IPS-18a (cell line): Measurements from ENCODE around the gene IQCM.

Experiments used
- H3K27ac ChIP-seq: one replicate; pipeline ENCODE4 v1.5.1; 2013; ENCODE audit warnings: low read length
- H3K27me3 ChIP-seq: one replicate; pipeline ENCODE4 v1.6.1; 2013; ENCODE audit warnings: mild to moderate bottlenecking, low read length; ENCODE audit not compliant: control insufficient read depth, insufficient read depth
- H3K36me3 ChIP-seq: one replicate; pipeline ENCODE4 v1.6.1; 2013; ENCODE audit warnings: low read depth, low read length; ENCODE audit not compliant: control insufficient read depth
- H3K4me1 ChIP-seq: one replicate; pipeline ENCODE4 v1.6.1; 2013; ENCODE audit warnings: low read depth, low read length; ENCODE audit not compliant: control insufficient read depth
- H3K4me3 ChIP-seq: one replicate; pipeline ENCODE4 v1.5.1; 2013; ENCODE audit warnings: low read length
- H3K9ac ChIP-seq: one replicate; pipeline ENCODE4 v1.6.1; 2013; ENCODE audit warnings: mild to moderate bottlenecking, low read length, moderate library complexity
- H3K9me3 ChIP-seq: one replicate; pipeline ENCODE4 v1.6.1; 2013; ENCODE audit warnings: low read depth, low read length; ENCODE audit not compliant: control insufficient read depth

The IQCM gene

DNA sequence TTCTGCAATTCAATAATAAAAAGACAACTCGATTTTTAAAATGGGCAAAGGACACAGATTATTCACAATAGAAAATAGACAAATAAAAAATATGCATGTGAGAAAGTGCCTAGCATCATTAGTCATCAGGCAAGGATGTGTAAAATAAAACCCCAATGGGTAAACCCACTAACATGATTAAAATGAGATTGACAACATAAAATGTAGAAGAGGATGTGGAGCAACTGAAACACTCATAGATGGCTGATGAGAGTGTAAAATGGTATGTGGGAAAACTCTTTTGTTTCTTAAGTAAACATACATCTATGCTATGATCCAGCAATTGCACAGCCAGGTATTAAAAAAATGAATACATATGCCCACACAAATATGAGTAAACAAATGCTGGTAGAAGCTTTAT lies 177.6 kb downstream of the IQCM start:
- Histone ChIP-seq H3K9me3 (no peaks in the 10 kb centered on the region), H3K27ac (no peak overlapping the region), H3K36me3 (no peaks in the 10 kb centered on the region), H3K4me1 (no peaks in the 10 kb centered on the region), H3K9ac (no peak overlapping the region), H3K4me3 (no peak overlapping the region), H3K27me3 (no peaks in the 10 kb centered on the region)

DNA sequence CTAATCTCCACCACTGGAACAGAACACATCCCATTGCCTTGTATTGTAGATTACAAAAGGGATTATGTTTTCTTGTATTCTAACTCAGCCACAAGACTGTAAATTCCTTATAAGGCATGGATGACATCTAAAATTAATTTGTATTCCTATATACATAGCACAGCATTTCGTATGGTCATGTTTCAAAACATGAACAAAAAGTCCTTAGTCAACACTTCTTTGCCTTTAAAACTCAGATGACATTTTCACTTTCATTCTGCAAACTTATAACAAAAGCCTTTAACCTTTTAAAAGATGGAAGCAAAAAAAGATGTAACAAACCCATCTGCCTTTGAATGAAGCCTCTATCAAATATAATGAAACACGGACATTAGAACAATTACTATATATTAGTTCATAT lies 181.3 kb downstream of the IQCM start:
- H3K4me1 ChIP-seq = peaks cover 5% of the 10 kb centered on the region
- no peaks in the 10 kb centered on the region for H3K27me3 ChIP-seq
- H3K9ac ChIP-seq = no peak overlapping the region
- H3K36me3 ChIP-seq = no peaks in the 10 kb centered on the region
- H3K27ac ChIP-seq = no peak overlapping the region
- H3K4me3 ChIP-seq = no peak overlapping the region
- H3K9me3 ChIP-seq = no peaks in the 10 kb centered on the region

GRCh38 chr4:149631629-149632028 lies 184.0 kb downstream of the IQCM start:
- no peaks in the 10 kb centered on the region for H3K27me3 ChIP-seq
- no peaks in the 10 kb centered on the region for H3K9me3 ChIP-seq
- H3K4me3 ChIP-seq = no peak overlapping the region
- no peak overlapping the region for H3K9ac ChIP-seq
- peaks cover 5% of the 10 kb centered on the region for H3K4me1 ChIP-seq
- H3K27ac ChIP-seq = no peak overlapping the region
- H3K36me3 ChIP-seq = no peaks in the 10 kb centered on the region

- no peak overlapping the region for H3K4me3 ChIP-seq
- no peaks in the 10 kb centered on the region for H3K36me3 ChIP-seq
- H3K27ac ChIP-seq = no peak overlapping the region
- no peaks in the 10 kb centered on the region for H3K9me3 ChIP-seq
- peaks cover 5% of the 10 kb centered on the region for H3K4me1 ChIP-seq
- H3K9ac ChIP-seq = no peak overlapping the region
- H3K27me3 ChIP-seq = no peaks in the 10 kb centered on the region
These were observed 185.6 kb downstream of the IQCM start for GRCh38 chr4:149630064-149630463.

DNA sequence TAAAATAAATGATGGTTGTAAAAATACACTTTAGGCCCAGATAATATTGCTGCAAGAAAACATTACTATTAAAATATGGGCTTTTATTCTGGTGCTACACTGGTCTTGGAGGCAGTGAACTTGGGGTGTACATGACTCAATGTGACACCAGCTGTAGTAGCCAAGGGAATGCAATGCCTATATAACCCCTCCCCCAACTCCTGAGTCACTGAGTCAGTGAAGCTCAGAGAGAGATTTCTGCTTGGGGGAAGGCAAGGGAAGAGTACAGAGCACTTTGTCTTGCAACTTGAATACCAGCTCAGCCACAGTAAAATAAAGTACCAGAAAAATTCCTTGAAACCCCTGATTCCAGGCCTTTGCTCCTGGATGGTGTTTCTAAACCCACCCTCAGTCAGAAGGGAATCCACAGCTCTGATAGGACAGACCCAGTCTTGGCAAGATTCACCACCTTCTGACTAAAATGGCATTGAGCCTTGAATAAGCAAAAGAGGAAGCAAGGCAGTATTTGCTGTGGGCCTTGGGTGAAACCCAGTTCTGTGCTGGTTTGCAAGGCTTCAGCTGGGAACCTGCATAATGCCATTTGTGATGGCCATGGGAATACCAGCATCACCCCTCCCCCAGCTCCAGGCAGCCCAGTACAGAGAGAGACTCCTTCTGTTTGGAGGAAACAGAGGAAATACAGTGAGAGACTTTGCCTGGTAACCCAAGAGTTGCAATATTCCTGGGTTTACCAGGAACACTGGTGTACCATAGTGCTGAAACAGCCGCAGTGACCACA lies 209.9 kb downstream of the IQCM start:
- no peaks in the 10 kb centered on the region for H3K27me3 ChIP-seq
- H3K4me1 ChIP-seq = peaks cover 9% of the 10 kb centered on the region
- no peaks in the 10 kb centered on the region for H3K36me3 ChIP-seq
- no peaks in the 10 kb centered on the region for H3K9me3 ChIP-seq
- H3K9ac ChIP-seq = no peak overlapping the region
- H3K4me3 ChIP-seq = no peak overlapping the region
- no peak overlapping the region for H3K27ac ChIP-seq

- H3K4me3 ChIP-seq = no peak overlapping the region
- H3K27me3 ChIP-seq = no peaks in the 10 kb centered on the region
- no peaks in the 10 kb centered on the region for H3K36me3 ChIP-seq
- no peak overlapping the region for H3K27ac ChIP-seq
- H3K4me1 ChIP-seq = peaks cover 9% of the 10 kb centered on the region
- H3K9ac ChIP-seq = no peak overlapping the region
- H3K9me3 ChIP-seq = no peaks in the 10 kb centered on the region
These were observed 210.8 kb downstream of the IQCM start for GRCh38 chr4:149604827-149605226.

DNA sequence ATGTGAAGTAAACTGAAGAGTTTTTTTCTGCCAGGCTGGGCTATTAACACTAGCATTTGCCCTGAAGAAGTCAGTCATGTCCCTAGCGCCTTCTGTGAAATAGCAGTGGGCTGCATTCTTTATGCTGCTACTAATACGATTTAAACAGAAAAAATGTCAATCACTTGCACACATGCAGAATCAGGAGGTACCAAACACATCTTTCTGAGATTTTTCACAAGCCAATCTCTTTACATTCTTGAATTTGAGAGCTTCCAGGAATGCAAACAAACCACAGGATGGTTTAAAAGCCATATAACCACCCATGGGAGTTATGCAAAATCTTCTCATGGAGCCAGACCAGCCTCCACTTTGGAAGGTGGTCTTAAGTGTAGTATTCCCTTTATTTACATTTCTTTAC lies 220.1 kb downstream of the IQCM start:
- no peaks in the 10 kb centered on the region for H3K27me3 ChIP-seq
- no peaks in the 10 kb centered on the region for H3K9me3 ChIP-seq
- H3K27ac ChIP-seq = no peak overlapping the region
- peaks cover 4% of the 10 kb centered on the region for H3K4me1 ChIP-seq
- no peak overlapping the region for H3K9ac ChIP-seq
- H3K4me3 ChIP-seq = no peak overlapping the region
- no peaks in the 10 kb centered on the region for H3K36me3 ChIP-seq

- H3K4me3 ChIP-seq = no peak overlapping the region
- H3K9me3 ChIP-seq = no peaks in the 10 kb centered on the region
- H3K27me3 ChIP-seq = no peaks in the 10 kb centered on the region
- no peak overlapping the region for H3K27ac ChIP-seq
- H3K36me3 ChIP-seq = no peaks in the 10 kb centered on the region
- no peak overlapping the region for H3K9ac ChIP-seq
- H3K4me1 ChIP-seq = no peaks in the 10 kb centered on the region
These were observed 225.8 kb downstream of the IQCM start for GRCh38 chr4:149589826-149590225.

DNA sequence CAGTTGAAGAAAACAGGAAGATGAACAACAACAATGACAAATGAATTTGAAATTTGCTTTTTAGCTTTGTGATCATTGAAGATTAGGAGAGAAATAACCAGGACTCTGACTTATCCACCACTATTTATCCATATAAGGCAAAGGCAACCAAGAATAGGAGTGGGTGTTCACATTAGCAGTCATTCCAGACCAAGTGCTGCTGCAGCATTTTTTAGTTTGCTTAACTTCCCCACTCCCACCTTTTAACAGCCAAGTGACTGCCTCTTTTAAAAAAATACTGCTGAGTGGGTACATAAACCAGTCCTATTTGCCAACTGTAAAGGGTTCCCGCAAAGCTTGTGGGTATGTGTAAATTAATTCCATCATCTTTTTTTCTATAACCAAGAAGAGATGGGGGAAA lies 230.9 kb downstream of the IQCM start:
- Histone ChIP-seq H3K27ac (no peak overlapping the region), H3K4me1 (no peaks in the 10 kb centered on the region), H3K9me3 (no peaks in the 10 kb centered on the region), H3K4me3 (no peak overlapping the region), H3K36me3 (no peaks in the 10 kb centered on the region), H3K27me3 (no peaks in the 10 kb centered on the region), H3K9ac (no peak overlapping the region)

- Histone ChIP-seq H3K27ac (no peak overlapping the region), H3K9me3 (no peaks in the 10 kb centered on the region), H3K4me1 (no peaks in the 10 kb centered on the region), H3K36me3 (no peaks in the 10 kb centered on the region), H3K4me3 (no peak overlapping the region), H3K9ac (no peak overlapping the region), H3K27me3 (no peaks in the 10 kb centered on the region)
These were observed 240.7 kb downstream of the IQCM start for GRCh38 chr4:149574971-149575370.

DNA sequence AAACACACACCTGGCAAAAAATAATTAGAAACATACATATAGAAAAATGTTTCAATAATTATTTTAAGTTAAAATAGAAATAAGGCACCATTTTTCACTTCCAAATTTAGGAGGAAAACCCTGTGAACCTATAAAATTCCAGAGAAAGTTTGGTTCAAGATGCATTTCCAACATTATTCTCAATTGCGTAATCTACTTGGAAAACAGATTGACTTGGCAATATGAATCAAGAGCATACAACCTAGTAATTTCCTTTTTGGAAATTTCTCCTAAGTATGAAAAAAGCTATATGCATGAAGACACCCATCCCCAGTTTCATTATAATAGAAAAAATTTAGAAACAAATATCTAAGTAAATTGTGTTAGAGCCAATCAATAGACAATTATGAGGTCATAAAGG lies 242.9 kb downstream of the IQCM start:
- Histone ChIP-seq H3K4me1 (no peaks in the 10 kb centered on the region), H3K36me3 (no peaks in the 10 kb centered on the region), H3K4me3 (no peak overlapping the region), H3K27me3 (no peaks in the 10 kb centered on the region), H3K27ac (no peak overlapping the region), H3K9me3 (no peaks in the 10 kb centered on the region), H3K9ac (no peak overlapping the region)

GRCh38 chr4:149555799-149556198 lies 259.8 kb downstream of the IQCM start:
- H3K9ac ChIP-seq = no peak overlapping the region
- H3K27me3 ChIP-seq = no peaks in the 10 kb centered on the region
- no peak overlapping the region for H3K4me3 ChIP-seq
- no peaks in the 10 kb centered on the region for H3K36me3 ChIP-seq
- no peaks in the 10 kb centered on the region for H3K4me1 ChIP-seq
- no peak overlapping the region for H3K27ac ChIP-seq
- H3K9me3 ChIP-seq = no peaks in the 10 kb centered on the region
